ENCODE data around the gene SLC24A2.
"Not testable (repeated sequence)": the region's sequence is repeated elsewhere in the genome, so short reads cannot be mapped to it uniquely, and the experiment has no call there.

Gene SLC24A2

GRCh38 chr9:19788614-19789271 is at the start of gene SLC24A2:
Gene SLC24A2, minus strand, starts transcription at chr9:19789037.
- TF ChIP-seq CTCF (IDR thresholded peaks at IDR 0.05; ENCODE audit: extremely low read depth, insufficient read depth, missing control alignments), result no peak
- no peak for DNase-seq (ENCODE audit: low spot score)

DNA sequence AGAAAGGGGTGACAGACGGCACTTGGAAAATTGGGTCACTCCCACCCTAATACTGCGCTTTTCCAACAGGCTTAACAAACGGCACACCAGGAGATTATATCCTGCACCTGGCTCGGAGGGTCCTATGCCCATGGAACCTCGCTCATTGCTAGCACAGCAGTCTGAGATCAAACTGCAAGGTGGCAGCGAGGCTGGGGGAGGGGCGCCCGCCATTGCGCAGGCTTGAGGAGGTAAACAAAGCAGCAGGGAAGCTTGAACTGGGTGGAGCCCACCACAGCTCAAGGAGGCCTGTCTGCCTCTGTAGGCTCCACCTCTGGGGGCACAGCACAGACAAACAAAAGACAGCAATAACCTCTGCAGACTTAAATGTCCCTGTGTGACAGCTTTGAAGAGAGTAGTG is 44.5 kb upstream of the SLC24A2 start:
- in situ Hi-C loops (cut with MboI; ENCODE audit: low pct_unique_long_range_greater_than_20kb, low sequenced_read_pairs, unreplicated experiment); DNase-seq (ENCODE audit: low spot score): not testable (repeated sequence)

More at GRCh38 chr9:19788614-19789271, at the start of gene SLC24A2:
- in situ Hi-C loops (cut with MboI; ENCODE audit: low pct_unique_long_range_greater_than_20kb, low sequenced_read_pairs, unreplicated experiment), result no loop called here

GRCh38 chr9:19830796-19831195 is 42.0 kb upstream of the SLC24A2 start:
- TF ChIP-seq CTCF (IDR thresholded peaks at IDR 0.05; ENCODE audit: extremely low read depth, insufficient read depth, missing control alignments), result no peak
- no peak for DNase-seq (ENCODE audit: low spot score)
- in situ Hi-C loops (cut with MboI; ENCODE audit: low pct_unique_long_range_greater_than_20kb, low sequenced_read_pairs, unreplicated experiment), result no loop called here

- TF ChIP-seq CTCF (IDR thresholded peaks at IDR 0.05; ENCODE audit: extremely low read depth, insufficient read depth, missing control alignments), result no peak
- no peak for DNase-seq (ENCODE audit: low spot score)
- in situ Hi-C loops (cut with MboI; ENCODE audit: low pct_unique_long_range_greater_than_20kb, low sequenced_read_pairs, unreplicated experiment), result no loop called here
Measured at GRCh38 chr9:19828576-19829109, 39.8 kb upstream of the SLC24A2 start.

DNA sequence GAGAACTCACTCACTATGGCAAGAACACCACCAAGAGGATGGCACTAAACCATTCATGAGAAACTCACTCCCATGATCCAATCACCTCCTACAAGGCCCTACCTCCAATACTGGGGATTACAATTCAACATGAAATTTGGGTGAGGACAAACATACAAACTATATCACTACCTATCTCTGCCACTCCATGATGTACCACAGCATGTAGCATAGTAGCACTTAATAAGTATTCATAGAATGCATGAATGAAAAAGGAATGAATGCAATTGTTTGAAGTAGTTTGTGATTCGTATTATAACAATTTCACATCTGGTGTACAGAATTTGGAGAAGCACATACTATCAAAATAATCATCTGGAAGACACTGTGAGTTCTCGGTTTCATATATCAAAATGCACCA is 27.9 kb upstream of the SLC24A2 start:
- in situ Hi-C loops (cut with MboI; ENCODE audit: low pct_unique_long_range_greater_than_20kb, low sequenced_read_pairs, unreplicated experiment), result no loop called here
- no peak for DNase-seq (ENCODE audit: low spot score)
- TF ChIP-seq CTCF (IDR thresholded peaks at IDR 0.05; ENCODE audit: extremely low read depth, insufficient read depth, missing control alignments), result no peak

DNA sequence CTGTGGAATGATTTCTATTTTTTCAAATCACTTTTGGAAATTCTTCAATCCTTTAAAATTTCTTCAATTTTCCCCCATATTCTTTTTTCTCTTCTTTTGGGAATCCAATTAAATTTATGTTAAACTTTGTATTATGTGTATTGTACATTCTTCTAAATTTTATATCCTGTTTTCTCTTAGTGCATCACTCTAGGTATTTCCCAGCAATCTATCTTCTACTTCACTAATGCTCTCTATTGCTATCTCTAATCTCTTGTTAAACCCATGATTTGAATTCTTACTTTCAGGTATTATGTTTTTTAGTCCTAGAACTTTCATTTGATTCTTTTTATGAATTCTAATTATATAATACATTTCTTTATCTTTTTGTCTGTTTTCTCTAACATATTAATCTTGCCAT is 23.4 kb upstream of the SLC24A2 start:
- in situ Hi-C loops (cut with MboI; ENCODE audit: low pct_unique_long_range_greater_than_20kb, low sequenced_read_pairs, unreplicated experiment), result no loop called here
- DNase-seq (ENCODE audit: low spot score), result no peak
- TF ChIP-seq CTCF (IDR thresholded peaks at IDR 0.05; ENCODE audit: extremely low read depth, insufficient read depth, missing control alignments), result no peak

DNA sequence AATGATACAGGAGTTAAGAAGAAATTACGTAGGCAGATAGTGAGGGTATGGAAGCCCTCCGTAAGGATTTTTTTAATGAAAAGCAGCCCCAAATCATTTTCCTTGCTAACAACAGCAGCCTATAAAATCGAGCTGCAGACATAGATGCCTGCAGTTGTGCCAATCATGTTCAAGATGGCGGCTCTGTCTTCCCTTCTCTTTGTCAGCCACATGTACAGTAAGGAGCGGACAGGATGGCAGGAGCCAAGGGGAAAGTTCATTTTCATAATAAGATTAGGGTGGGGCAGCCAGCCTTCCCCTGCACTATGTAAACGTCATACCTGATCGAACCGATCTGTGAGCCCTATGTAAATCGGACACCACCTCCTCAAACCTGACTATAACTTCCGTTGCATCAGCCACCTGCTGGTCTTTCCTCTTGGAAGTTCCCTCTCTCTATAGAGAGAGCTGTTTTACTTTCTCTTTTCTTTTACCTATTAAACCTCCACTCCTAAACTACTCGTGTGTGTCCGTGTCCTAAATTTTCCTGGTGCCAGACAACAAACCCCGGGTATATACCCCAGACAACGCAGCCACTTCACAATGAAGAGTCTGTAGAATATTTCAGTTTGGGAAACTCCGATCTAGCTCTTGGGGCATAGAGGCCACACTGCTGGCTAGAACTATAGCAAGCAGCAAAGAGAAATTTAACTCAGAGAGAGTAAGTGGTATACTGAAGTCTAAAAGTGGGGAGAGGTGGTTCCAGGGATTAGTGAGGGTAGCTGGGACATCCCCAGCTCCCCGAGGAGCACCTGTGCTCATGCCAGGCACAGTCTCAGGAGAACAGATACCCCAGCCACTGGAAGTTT is 20.8 kb upstream of the SLC24A2 start:
- in situ Hi-C loops (cut with MboI; ENCODE audit: low pct_unique_long_range_greater_than_20kb, low sequenced_read_pairs, unreplicated experiment), result no loop called here
- DNase-seq (ENCODE audit: low spot score), result no peak
- no peak for TF ChIP-seq CTCF (IDR thresholded peaks at IDR 0.05; ENCODE audit: extremely low read depth, insufficient read depth, missing control alignments)

Data from GM13977 (cell line).